Loucy (cell line): ENCODE measurements around the gene ENOX1.

Experiments used
- H2AFZ ChIP-seq: fragments of 200-600 bp; sonication (generic); 2 replicates; pipeline ENCODE4 v1.6.0; 2016; ENCODE audit warnings: antibody characterized with exemption, mild to moderate bottlenecking, low read length, moderate library complexity
- H3F3A ChIP-seq: fragments of 200-600 bp; 2 replicates; pipeline ENCODE4 v1.6.0; 2016; ENCODE audit warnings: antibody characterized with exemption, low read depth, mild to moderate bottlenecking
- H3K27me3 ChIP-seq: fragments of 200-600 bp; sonication (generic); 2 replicates; pipeline ENCODE4 v1.6.1; 2014; ENCODE audit warnings: low read length, mild to moderate bottlenecking; ENCODE audit not compliant: insufficient read depth, poor library complexity, severe bottlenecking
- H3K36me3 ChIP-seq: fragments of 200-600 bp; sonication (generic); 2 replicates; pipeline ENCODE4 v1.6.1; 2016; ENCODE audit warnings: low read length; ENCODE audit not compliant: insufficient read depth
- H3K4me1 ChIP-seq: fragments of 200-600 bp; sonication (generic); 2 replicates; pipeline ENCODE4 v1.5.1; 2014; ENCODE audit warnings: low read length, mild to moderate bottlenecking; ENCODE audit not compliant: insufficient read depth, poor library complexity, severe bottlenecking
- H3K4me2 ChIP-seq: fragments of 200-600 bp; sonication (generic); 2 replicates; pipeline ENCODE4 v1.6.0; 2014; ENCODE audit warnings: antibody characterized with exemption, low read length, low read depth, mild to moderate bottlenecking; ENCODE audit not compliant: poor library complexity, severe bottlenecking
- H3K4me3 ChIP-seq: fragments of 200-600 bp; sonication (generic); 2 replicates; pipeline ENCODE4 v1.5.1; 2014; ENCODE audit warnings: low read length, mild to moderate bottlenecking, mixed read lengths; ENCODE audit not compliant: poor library complexity, severe bottlenecking
- H3K79me2 ChIP-seq: fragments of 200-600 bp; sonication (generic); 2 replicates; pipeline ENCODE4 v1.6.1; 2014; ENCODE audit warnings: low read length; ENCODE audit not compliant: insufficient read depth
- H3K9ac ChIP-seq: fragments of 200-600 bp; sonication (generic); 2 replicates; pipeline ENCODE4 v1.6.0; 2014; ENCODE audit warnings: mild to moderate bottlenecking, low read depth, low read length, moderate library complexity; ENCODE audit not compliant: poor library complexity, severe bottlenecking
- H3K9me2 ChIP-seq: fragments of 200-600 bp; sonication (generic); replicated peaks from 2 replicates; pipeline ENCODE4 v1.6.1; 2016; ENCODE audit warnings: low read depth, low read length, mixed read lengths
- H3K9me3 ChIP-seq: fragments of 200-600 bp; sonication (generic); 2 replicates; pipeline ENCODE4 v1.6.1; 2014; ENCODE audit warnings: mild to moderate bottlenecking, antibody characterized with exemption, low read length, low read depth; ENCODE audit not compliant: insufficient read depth
- H4K20me1 ChIP-seq: fragments of 200-600 bp; sonication (generic); 2 replicates; pipeline ENCODE4 v1.6.0; 2014; ENCODE audit warnings: antibody characterized with exemption, low read length, mild to moderate bottlenecking; ENCODE audit not compliant: insufficient read depth, poor library complexity, severe bottlenecking
- CTCF ChIP-seq: fragments of 200-600 bp; sonication (generic); conservative IDR thresholded peaks from 2 replicates; pipeline ENCODE4 v1.5.1; 2014; ENCODE audit warnings: mild to moderate bottlenecking, antibody characterized with exemption, low read length
- EZH2phosphoT487 ChIP-seq: fragments of 200-600 bp; IDR thresholded peaks from 2 replicates; pipeline ENCODE4 v1.6.1; 2018; ENCODE audit warnings: antibody characterized with exemption, mild to moderate bottlenecking, moderate library complexity, borderline replicate concordance

Gene ENOX1

GRCh38 chr13:43307921-43308433 is 478.8 kb downstream of the ENOX1 start:
- H3K27me3 ChIP-seq, result no peaks in the 10 kb centered on the region
- H3K4me1 ChIP-seq, result peaks cover 18% of the 10 kb centered on the region
- H3K79me2 ChIP-seq, result no peaks in the 10 kb centered on the region
- no peaks in the 10 kb centered on the region for H3K36me3 ChIP-seq
- no peaks in the 10 kb centered on the region for H4K20me1 ChIP-seq
- no peak overlapping the region; the same call in 1 of the 2 replicates for H2AFZ ChIP-seq
- H3K4me2 ChIP-seq, result no peak overlapping the region
- H3F3A ChIP-seq, result no peaks in the 10 kb centered on the region
- TF ChIP-seq EZH2phosphoT487, result no peak
- no peak for TF ChIP-seq CTCF
- no peaks in the 10 kb centered on the region for H3K9me2 ChIP-seq
- H3K9me3 ChIP-seq, result no peaks in the 10 kb centered on the region
- H3K4me3 ChIP-seq, result no peak overlapping the region
- no peak overlapping the region for H3K9ac ChIP-seq

GRCh38 chr13:43307221-43307920 is 479.4 kb downstream of the ENOX1 start:
- Histone ChIP-seq H3K79me2 (no peaks in the 10 kb centered on the region), H3K4me3 (no peak overlapping the region), H3K36me3 (no peaks in the 10 kb centered on the region), H3K9me3 (no peaks in the 10 kb centered on the region), H3K9ac (no peak overlapping the region), H3K9me2 (no peaks in the 10 kb centered on the region), H3K4me1 (peaks cover 22% of the 10 kb centered on the region), H3K27me3 (no peaks in the 10 kb centered on the region), H3K4me2 (no peak overlapping the region), H4K20me1 (no peaks in the 10 kb centered on the region), H3F3A (no peaks in the 10 kb centered on the region), H2AFZ (no peak overlapping the region; the same call in 1 of the 2 replicates)
- TF ChIP-seq EZH2phosphoT487 (no peak), CTCF (no peak)

DNA sequence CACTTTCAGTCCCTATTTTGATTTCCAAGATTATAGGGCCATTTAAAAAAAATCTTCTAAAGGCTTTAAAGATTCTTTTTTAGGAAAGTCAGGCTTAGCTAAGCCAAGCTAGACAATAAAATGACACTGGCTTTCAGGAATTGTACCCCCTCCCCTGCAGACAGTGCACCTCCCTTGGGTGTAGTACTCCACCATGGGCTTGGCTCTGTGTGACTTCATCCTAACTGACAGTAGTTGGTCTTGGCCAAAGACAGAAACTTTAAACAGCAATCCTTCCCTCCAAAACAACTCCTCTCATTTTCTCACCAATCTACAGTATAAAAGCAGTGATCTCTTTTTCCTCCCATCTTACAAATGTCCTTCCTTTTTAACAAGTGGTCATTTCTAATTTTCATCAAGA is 480.4 kb downstream of the ENOX1 start:
- Histone ChIP-seq H3K4me1 (peaks cover 22% of the 10 kb centered on the region), H3K9ac (no peak overlapping the region), H3K27me3 (no peaks in the 10 kb centered on the region), H3K9me2 (no peaks in the 10 kb centered on the region), H3K9me3 (no peaks in the 10 kb centered on the region), H3K4me3 (no peak overlapping the region), H2AFZ (peak overlapping the region; percentile 19; the same call in 1 of the 2 replicates), H3K79me2 (no peaks in the 10 kb centered on the region), H3F3A (no peaks in the 10 kb centered on the region), H3K4me2 (no peak overlapping the region), H3K36me3 (no peaks in the 10 kb centered on the region), H4K20me1 (no peaks in the 10 kb centered on the region)
- TF ChIP-seq EZH2phosphoT487, result no peak
- no peak for TF ChIP-seq CTCF
